Esophagus muscularis mucosa (tissue), 4 donors: ENCODE results near the gene RTCB. TPM values are rescaled to one million over a fixed set of nuclear protein-coding genes. Genes with fewer than 3 reads are reported as not detected.

Experiments
- DNase-seq: peaks from one replicate; pipeline ENCODE4 v3.0.0-alpha.2; 2017; ENCODE audit errors: extremely low spot score
- H3K27ac ChIP-seq, 4 donors: fragments of 200-600 bp; sonication (generic); replicated peaks in 1 of 4; 1 replicate in 3 of 4; 2 replicates in 1 of 4; pipeline ENCODE4 v1.5.1; 2016 to 2019; ENCODE audit warnings: mild to moderate bottlenecking in 1 of 4
- H3K27me3 ChIP-seq, 4 donors: fragments of 200-600 bp; sonication (generic); one replicate each; pipeline versions ENCODE4 v1.5.1 to v1.6.0; 2016 to 2019
- H3K36me3 ChIP-seq, 4 donors: fragments of 200-600 bp; sonication (generic); one replicate each; pipeline ENCODE4 v1.5.1; 2016 to 2019
- H3K4me1 ChIP-seq, 4 donors: fragments of 200-600 bp; sonication (generic); one replicate each; pipeline ENCODE4 v1.5.1; 2016 to 2019
- H3K4me3 ChIP-seq, 4 donors: fragments of 200-600 bp; sonication (generic); 1 replicate in 2 of 4; 2 replicates in 2 of 4; pipeline ENCODE4 v1.5.1; 2016 to 2019; ENCODE audit warnings: mild to moderate bottlenecking in 4 of 4, moderate library complexity in 1 of 4
- H3K9me3 ChIP-seq, 4 donors: fragments of 200-600 bp; sonication (generic); 1 replicate in 3 of 4; 2 replicates in 1 of 4; pipeline ENCODE4 v1.5.1; 2016 to 2019
- CTCF ChIP-seq, 3 experiments: fragments of 200-600 bp in 2 of 3; fragments of 450-650 bp in 1 of 3; sonication (generic) in 2 of 3; IDR thresholded peaks; one replicate each; pipeline ENCODE4 v1.5.1; 2017 to 2019; ENCODE audit warnings: antibody characterized with exemption in 3 of 3, mild to moderate bottlenecking in 2 of 3, moderate library complexity in 1 of 3
- EP300 ChIP-seq: sonication (generic); formaldehyde crosslinking; IDR thresholded peaks from one replicate; pipeline ENCODE4 v1.6.1; 2017; ENCODE audit warnings: antibody characterized with exemption
- POLR2A ChIP-seq: fragments of 450-650 bp; IDR thresholded peaks from one replicate; pipeline ENCODE4 v1.6.1; 2017; ENCODE audit warnings: antibody characterized with exemption, moderate library complexity, mild to moderate bottlenecking, low read depth
- POLR2AphosphoS5 ChIP-seq, 2 donors: sonication (generic); formaldehyde crosslinking; IDR thresholded peaks; one replicate each; pipeline ENCODE4 v1.6.1; 2017; ENCODE audit warnings: antibody characterized with exemption in 2 of 2
- WGBS: methylation state at CpG from one replicate; pipeline ENCODE4 v1.1.5; 2018; 5-methylcytosine and 5-hydroxymethylcytosine counted together
- intact Hi-C: fragments of 100-400 bp; cut with DNase I; formaldehyde crosslinking; loops from one replicate; pipeline ENCODE4 v1.15.1; 2023
- small RNA-seq, 3 donors: library from RNA; depleted of rRNA; stranded (forward); fragments of <200 nt; gene quantifications; one replicate each; pipeline ENCODE3, GENCODE V24; 2016
- total RNA-seq, 4 donors: library from RNA; depleted of rRNA; stranded (reverse); fragments of >200 nt; gene quantifications; one replicate each; pipeline versions ENCODE4 v1.1.0 to v1.2.1, GENCODE V29; 2016

The RTCB gene
- total RNA-seq, 4 donors from 2014 or later, result 46.9 to 71.0 (median 59.1) TPM

DNA sequence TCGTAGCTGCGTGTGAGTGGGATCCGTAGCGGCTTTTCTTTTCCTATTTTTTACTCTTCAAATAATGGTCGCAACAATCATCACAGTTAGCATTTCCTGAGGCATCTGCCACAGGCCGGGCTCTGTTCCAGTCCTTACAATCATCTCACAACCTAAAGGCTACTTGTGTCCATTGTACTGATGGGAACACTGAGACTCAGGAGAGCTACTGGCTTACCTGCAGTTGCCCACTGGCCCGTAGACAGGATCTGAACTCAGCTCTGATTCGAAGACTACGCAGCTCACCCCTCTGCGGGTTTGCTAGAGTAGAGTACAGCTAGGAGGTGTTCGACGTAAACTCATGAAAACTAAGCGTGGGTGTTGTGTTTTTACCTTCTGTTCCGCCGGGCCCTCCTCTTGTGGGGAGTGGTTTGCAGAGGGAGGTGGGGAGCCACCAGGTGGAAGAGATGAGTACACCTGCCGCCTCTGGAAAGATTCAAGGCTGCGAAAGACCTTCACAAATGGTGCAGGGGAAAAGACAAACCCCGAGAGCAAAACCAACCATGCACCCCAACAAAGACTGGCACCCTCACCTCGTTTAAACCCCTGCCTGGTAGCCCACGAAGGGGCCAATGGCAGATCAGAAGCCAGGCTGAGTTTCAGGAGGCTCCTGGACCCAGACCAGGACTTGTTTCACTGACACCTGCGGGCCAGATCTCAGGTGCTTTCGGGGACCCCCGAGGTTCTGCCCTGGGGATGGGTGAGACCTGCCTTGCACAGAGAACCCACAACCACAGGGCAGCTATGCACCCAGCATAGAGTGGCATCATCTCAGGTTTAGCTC lies 72.6 kb downstream of the RTCB start:
- peak; percentile 86 for DNase-seq
- no peaks in the 10 kb centered on the region for H3K36me3 ChIP-seq
- no peak overlapping the region for H3K27ac ChIP-seq
- H3K27me3 ChIP-seq, result peaks cover 0 to 32% (median 0%) of the 10 kb centered on the region in 4 donors
- H3K4me3 ChIP-seq, result no peak overlapping the region
- no peaks in the 10 kb centered on the region for H3K9me3 ChIP-seq
- peaks cover 0 to 13% (median 7%) of the 10 kb centered on the region in 4 donors for H3K4me1 ChIP-seq
- WGBS, result 90% methylated on average over 22 of the region's 23 CpGs
- TF ChIP-seq EP300 (no peak), POLR2A (no peak), CTCF (IDR thresholded peaks at IDR 0.05) (no peak), POLR2AphosphoS5 (IDR thresholded peaks at IDR 0.05) (no peak)
- intact Hi-C loops, result no loop called here

DNA sequence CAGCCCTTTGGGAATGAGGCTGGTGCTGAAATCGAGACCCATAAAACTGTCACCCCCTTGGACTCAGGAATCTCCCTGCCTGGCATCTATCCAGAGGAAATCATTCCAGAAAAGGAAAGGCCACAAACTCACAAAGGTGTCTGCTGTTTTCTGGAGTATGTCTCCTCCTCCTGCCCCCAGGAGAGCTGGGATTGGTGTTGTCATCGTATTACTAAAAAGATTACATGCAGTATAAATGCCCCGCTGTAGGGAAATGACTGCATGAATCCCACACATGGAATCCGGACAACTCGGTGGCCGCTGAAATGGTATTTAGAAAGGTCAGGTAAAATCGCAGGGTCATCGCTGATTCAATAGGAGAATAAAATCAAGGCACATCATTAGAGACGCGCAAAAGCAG lies 73.3 kb downstream of the RTCB start:
- intact Hi-C loops, result no loop called here
- TF ChIP-seq CTCF (IDR thresholded peaks at IDR 0.05) (no peak), EP300 (no peak), POLR2A (no peak), POLR2AphosphoS5 (IDR thresholded peaks at IDR 0.05) (no peak)
- 90% methylated on average over 10 of the region's 10 CpGs for WGBS
- Histone ChIP-seq H3K4me3 (no peak overlapping the region), H3K36me3 (no peaks in the 10 kb centered on the region), H3K27ac (no peak overlapping the region), H3K4me1 (peaks cover 0 to 13% (median 7%) of the 10 kb centered on the region in 4 donors), H3K9me3 (no peaks in the 10 kb centered on the region), H3K27me3 (peaks cover 0 to 37% (median 0%) of the 10 kb centered on the region in 4 donors)
- DNase-seq, result no peak

Small RNAs within 50 kb of the gene (small RNA-seq; reads per million reads assigned to genes)
- gene AL021937.2 (0 reads per million in 3 donors), gene IGLVIVOR22-2 (0 reads per million in 3 donors), gene RF02171 (0 reads per million in 3 donors), gene RF02172 (0 reads per million in 3 donors)

Other genes with a start within 250 kb of the RTCB start
- not detected for gene RFPL2, start 207.2 kb downstream of the RTCB start, total RNA-seq
- gene SLC5A4, start 156.9 kb downstream of the RTCB start, total RNA-seq, result 1 to 10 TPM in 1 of 4 donors, under 1 TPM in 2, not detected in 1; 0.19 to 1.2 (median 0.46) TPM
- not detected for gene RFPL3, start 54.4 kb downstream of the RTCB start, total RNA-seq
- not detected for gene BPIFC, start 52.2 kb upstream of the RTCB start, total RNA-seq
- 10 to 100 TPM; 73.6 to 91.4 (median 83.8) TPM for gene FBXO7, start 62.6 kb upstream of the RTCB start, total RNA-seq